Activated naive CD8-positive, alpha-beta T cell (primary cell): ENCODE measurements around the gene SHROOM2.

ENCODE experiments used
- H3K27ac Mint-ChIP-seq: one replicate; pipeline ENCODE4 v1.8.0; 2021; ENCODE audit warnings: mixed read lengths
- H3K27me3 Mint-ChIP-seq: one replicate; pipeline ENCODE4 v1.8.0; 2021; ENCODE audit warnings: mixed read lengths
- H3K36me3 Mint-ChIP-seq: one replicate; pipeline ENCODE4 v1.8.0; 2021; ENCODE audit warnings: mixed read lengths
- H3K4me1 Mint-ChIP-seq: one replicate; pipeline ENCODE4 v1.8.0; 2021; ENCODE audit warnings: low read depth, mixed read lengths
- H3K4me3 Mint-ChIP-seq: one replicate; pipeline ENCODE4 v1.8.0; 2021; ENCODE audit warnings: mild to moderate bottlenecking, mixed read lengths
- H3K9me3 Mint-ChIP-seq: one replicate; pipeline ENCODE4 v1.8.0; 2021; ENCODE audit warnings: low read depth, mixed read lengths

The SHROOM2 gene

DNA sequence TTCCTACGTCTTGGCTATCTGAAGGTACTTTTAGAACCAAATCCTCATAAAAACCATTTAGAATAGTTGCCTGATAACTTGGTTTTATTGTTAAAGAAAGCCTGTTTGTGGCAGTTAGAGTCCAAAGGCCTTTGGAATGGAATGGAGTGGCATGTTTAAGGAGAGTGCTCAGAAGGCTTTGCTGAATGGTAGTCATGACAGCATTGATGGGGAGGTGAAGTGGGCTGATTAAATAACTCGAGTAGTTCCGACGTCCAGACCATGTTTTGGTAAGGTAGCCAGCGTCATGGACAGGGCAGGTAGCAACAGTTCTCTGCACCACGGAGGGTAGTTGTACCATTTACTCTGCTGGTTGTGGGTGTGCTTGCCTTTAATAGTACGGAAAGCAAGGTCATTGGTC, 94.6 kb downstream of the SHROOM2 start:
- Mint-ChIP-seq H3K4me1 (peaks cover 9% of the 10 kb centered on the region), H3K36me3 (no peaks in the 10 kb centered on the region), H3K4me3 (no peak overlapping the region), H3K27ac (no peak overlapping the region), H3K27me3 (peaks cover 3% of the 10 kb centered on the region), H3K9me3 (no peaks in the 10 kb centered on the region)

DNA sequence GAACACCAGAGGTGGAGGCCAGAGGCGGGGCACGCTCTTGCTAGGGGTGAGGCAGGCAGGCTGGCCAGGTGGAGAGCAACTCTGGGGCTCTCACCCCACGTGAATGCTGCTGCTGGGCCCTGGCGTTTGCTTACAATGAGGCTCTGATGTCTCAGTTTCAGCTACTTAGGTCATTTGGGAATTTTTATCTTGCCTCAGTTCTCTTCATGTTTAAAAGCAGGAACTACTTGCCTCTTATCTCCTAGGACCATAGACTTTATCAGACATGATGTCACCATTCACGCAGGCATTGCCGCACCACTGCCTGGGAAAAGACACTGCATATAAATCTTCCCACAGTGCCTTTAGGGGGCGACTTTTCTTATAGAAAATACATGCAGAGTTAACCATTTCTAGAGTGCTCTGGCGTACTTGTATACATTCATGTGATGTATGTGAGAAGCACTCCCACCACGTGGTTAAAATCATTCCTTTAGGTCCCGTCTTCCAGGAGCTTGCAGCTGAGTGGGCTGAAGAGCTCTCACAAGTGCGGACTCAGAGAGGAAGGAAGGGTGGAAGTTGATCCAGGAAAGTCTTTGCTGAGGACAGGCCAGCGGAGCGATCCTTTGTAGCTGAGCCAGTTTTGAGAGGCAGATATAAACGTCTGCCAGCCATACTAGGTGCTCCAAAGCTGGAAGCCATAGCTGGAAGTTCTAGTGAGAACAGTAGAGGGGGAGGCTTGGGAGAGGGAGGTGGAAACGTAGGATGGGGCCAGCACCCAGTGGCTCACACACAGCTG, 96.6 kb downstream of the SHROOM2 start:
- Mint-ChIP-seq H3K36me3 (no peaks in the 10 kb centered on the region), H3K9me3 (no peaks in the 10 kb centered on the region), H3K4me1 (peaks cover 1% of the 10 kb centered on the region), H3K27ac (no peak overlapping the region), H3K27me3 (peaks cover 3% of the 10 kb centered on the region), H3K4me3 (no peak overlapping the region)

DNA sequence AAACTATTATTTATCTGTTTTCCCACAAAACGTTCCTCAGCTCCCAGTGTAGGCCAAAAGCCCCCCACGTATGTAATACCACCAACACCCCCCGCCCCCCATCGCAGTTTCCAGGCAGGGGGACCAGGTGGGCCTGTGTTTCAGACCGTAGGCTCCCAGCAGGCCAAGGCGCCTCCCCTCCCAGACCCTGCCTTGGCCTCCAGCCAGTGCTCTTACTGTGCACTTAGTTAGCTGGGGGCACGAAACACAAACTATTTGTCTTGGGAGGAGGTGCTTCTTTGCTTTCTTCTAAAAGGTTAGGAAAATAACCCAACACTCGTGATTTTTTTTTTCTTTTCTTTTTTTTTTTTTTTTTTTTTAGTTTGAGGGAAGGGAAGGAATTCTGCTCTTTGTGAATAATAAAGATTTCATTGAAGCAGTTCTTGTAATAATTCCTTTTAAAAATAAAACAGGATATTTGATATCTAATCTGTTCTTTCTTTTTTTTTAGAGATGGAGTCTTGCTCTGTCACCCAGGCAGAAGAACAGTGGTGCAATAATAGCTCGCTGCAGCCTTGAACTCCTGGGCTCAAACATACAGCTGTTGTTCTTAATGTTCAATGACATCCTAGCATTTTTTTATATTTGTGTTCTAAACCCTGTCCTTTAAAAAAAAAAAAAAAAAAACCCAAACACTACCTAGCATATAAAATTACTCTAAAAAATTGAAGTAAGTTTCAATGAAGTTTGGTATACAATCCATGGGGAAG, 98.0 kb downstream of the SHROOM2 start:
- H3K27me3 Mint-ChIP-seq = peaks cover 3% of the 10 kb centered on the region
- no peaks in the 10 kb centered on the region for H3K36me3 Mint-ChIP-seq
- H3K4me1 Mint-ChIP-seq = peaks cover 1% of the 10 kb centered on the region
- H3K9me3 Mint-ChIP-seq = no peaks in the 10 kb centered on the region
- no peak overlapping the region for H3K4me3 Mint-ChIP-seq
- H3K27ac Mint-ChIP-seq = no peak overlapping the region

DNA sequence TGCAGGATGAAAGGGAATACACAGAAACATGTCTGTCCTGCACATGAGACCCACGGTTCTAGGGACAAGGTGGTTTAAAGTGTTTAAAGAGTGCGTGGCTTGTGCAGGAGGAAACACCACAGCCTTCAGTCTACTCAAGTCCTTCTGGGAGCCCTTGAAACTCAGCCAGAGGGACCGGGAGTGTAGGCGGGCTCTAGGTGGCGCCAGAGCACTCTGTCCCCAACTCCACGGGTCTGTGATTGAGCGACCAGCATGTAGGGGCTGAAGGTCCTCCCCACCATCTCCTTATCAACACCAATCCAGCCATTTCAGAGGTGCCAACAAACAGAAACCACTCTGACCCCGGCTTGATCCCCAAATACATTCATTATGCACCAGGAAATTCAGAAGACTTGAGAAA, 98.9 kb downstream of the SHROOM2 start:
- Mint-ChIP-seq H3K27me3 (peaks cover 3% of the 10 kb centered on the region), H3K4me3 (no peak overlapping the region), H3K27ac (no peak overlapping the region), H3K36me3 (no peaks in the 10 kb centered on the region), H3K4me1 (peaks cover 1% of the 10 kb centered on the region), H3K9me3 (no peaks in the 10 kb centered on the region)

DNA sequence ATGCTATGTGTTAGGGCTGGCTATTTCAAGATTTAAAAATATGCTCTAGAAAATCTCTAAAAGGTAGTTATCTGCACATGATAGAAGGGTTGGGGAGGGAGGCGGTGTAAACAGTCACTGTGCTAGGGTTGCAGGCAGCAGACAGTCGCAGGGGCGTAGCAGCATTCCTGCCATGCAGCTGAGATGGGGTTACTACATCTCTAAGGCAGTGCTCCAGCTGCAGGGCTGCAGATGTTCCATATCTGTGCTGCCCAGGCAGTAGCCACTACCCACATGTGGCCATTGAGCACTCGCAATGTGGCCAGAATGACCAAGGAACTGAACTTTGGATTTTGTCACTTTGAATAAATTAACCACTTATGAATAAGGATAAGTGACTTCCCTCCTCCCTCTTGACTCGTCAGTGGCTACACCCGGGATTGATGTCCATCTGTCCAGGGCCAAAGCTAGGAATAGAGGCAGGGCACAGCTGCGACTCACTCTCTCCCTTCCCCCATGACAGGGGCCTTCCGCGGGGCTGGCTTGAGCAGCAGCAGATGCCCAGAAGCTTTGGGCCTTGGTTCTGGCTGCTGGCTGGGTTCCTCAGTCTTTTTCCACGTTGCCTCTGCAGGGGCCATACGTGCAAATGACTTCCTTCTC, 101.5 kb downstream of the SHROOM2 start:
- H3K4me1 Mint-ChIP-seq = peaks cover 1% of the 10 kb centered on the region
- no peaks in the 10 kb centered on the region for H3K9me3 Mint-ChIP-seq
- H3K36me3 Mint-ChIP-seq = no peaks in the 10 kb centered on the region
- no peak overlapping the region for H3K4me3 Mint-ChIP-seq
- H3K27me3 Mint-ChIP-seq = peaks cover 3% of the 10 kb centered on the region
- H3K27ac Mint-ChIP-seq = no peak overlapping the region

DNA sequence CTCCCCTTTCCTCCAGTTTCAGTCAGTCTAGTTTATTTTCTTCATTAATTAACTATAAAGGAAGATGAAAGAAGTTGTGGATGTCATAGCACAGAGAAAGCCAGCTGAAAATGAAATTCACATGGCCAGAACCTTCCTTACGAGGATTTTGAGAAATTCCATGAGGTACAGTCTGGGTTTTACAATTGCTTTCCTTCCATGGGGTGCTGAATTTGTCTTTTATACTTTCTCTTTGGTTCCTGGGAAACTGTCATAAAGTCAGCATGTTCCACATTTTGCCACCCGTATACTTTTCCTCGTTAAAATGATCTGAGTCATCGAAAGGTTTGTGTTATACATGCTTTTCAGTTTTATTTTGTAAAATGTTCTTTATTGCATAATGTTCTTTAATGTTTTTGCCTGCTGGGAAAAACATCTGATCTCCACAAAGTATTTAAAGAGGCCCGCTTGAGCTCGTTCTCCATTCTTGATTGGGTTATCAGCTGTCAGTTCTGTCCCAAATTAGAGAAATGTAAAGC, 102.8 kb downstream of the SHROOM2 start:
- Mint-ChIP-seq H3K27ac (no peak overlapping the region), H3K36me3 (no peaks in the 10 kb centered on the region), H3K9me3 (no peaks in the 10 kb centered on the region), H3K4me1 (peaks cover 1% of the 10 kb centered on the region), H3K27me3 (peaks cover 2% of the 10 kb centered on the region), H3K4me3 (no peak overlapping the region)

DNA sequence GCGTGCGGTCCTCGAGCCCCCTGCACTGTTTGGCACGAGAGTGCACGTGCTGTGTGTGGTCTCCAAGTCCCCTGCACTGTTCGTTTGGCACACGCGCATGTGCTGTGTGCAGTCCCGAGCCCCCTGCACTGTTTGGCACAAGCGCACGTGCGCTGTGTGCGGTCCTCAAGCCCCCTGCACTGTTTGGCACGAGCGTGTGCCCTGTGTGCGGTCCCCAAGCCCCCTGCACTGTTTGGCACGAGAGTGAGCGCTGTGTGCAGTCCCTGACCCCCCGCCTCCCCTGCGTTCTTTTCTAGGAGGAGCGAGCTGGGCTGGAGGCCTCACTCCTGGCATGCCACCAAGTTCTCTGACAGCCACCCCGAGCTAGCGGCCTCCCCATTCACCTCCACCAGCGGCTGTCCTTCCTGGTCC, 104.5 kb downstream of the SHROOM2 start:
- Mint-ChIP-seq H3K9me3 (no peaks in the 10 kb centered on the region), H3K27me3 (no peaks in the 10 kb centered on the region), H3K36me3 (no peaks in the 10 kb centered on the region), H3K27ac (no peak overlapping the region), H3K4me3 (no peak overlapping the region), H3K4me1 (no peaks in the 10 kb centered on the region)

DNA sequence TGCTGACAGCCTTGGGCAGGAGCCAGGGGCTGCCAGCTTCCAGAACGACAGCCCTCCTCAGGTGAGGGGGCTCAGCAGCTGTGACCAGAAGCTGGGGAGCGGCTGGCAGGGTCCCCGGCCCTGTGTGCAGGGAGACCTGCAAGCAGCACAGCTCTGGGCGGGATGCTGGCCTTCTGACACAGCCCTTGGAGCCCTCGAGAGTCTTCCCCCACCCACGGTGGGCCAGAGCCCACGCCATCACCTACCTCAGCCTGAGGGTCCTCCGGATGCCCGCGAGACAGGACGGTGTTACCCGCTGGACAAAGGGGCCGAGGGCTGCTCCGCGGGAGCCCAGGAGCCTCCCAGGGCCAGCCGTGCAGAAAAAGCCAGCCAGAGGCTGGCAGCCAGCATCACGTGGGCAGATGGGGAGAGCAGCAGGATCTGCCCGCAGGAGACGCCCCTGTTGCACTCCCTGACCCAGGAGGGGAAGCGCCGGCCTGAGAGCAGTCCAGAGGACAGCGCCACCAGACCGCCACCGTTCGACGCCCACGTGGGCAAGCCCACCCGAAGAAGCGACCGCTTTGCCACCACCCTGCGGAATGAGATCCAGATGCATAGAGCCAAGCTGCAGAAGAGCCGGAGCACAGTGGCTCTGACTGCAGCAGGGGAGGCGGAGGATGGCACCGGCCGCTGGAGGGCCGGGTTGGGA, 109.1 kb downstream of the SHROOM2 start:
- Mint-ChIP-seq H3K27ac (no peak overlapping the region), H3K36me3 (no peaks in the 10 kb centered on the region), H3K27me3 (peaks cover 4% of the 10 kb centered on the region), H3K4me3 (no peak overlapping the region), H3K4me1 (peaks cover 2% of the 10 kb centered on the region), H3K9me3 (no peaks in the 10 kb centered on the region)

DNA sequence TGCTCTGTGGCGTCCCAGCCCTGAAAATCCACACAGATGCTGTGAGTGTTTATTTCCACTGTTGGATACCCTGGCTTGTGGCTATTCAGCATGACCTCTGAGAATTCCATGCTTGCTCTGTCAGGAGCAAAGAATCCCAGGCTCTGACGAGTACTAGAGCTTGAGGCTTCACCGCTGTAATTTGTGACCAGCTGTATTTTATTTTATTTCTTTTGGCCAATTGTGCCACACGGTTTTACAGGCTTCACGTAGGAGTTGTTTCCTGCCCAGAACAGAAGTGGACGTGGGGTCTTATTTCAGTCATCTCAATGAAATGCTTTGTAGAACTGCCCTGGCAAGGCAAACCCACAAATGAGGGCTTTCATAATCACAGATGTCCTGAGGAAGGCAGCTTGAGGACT, 111.5 kb downstream of the SHROOM2 start:
- H3K27me3 Mint-ChIP-seq = peaks cover 6% of the 10 kb centered on the region
- H3K36me3 Mint-ChIP-seq = no peaks in the 10 kb centered on the region
- H3K4me1 Mint-ChIP-seq = peaks cover 3% of the 10 kb centered on the region
- H3K9me3 Mint-ChIP-seq = no peaks in the 10 kb centered on the region
- no peak overlapping the region for H3K27ac Mint-ChIP-seq
- H3K4me3 Mint-ChIP-seq = no peak overlapping the region

DNA sequence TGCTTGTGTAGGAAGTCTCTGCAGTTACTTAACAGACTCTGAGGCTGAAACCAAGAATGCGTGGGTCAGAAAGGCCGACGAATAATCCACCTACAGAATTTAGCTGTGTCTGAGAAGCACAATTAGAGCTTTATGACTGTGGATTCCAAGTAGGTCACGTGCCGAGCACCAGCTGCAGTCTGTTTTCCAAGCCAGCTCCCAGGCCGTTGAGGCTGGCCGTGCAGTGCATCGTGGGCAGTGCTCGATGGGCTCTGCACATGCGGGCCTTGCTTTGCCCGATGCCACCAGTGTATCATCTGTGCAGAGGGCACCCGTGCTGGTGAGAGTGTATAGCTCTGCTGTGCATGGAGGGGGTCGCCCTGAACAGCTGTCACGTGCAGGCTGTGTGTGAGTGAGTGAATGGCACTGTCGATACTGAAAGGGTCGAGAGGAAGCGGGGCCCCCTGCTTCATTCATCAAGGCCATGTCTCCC, 113.4 kb downstream of the SHROOM2 start:
- Mint-ChIP-seq H3K9me3 (no peaks in the 10 kb centered on the region), H3K4me3 (no peak overlapping the region), H3K36me3 (no peaks in the 10 kb centered on the region), H3K4me1 (peaks cover 3% of the 10 kb centered on the region), H3K27me3 (peaks cover 6% of the 10 kb centered on the region), H3K27ac (no peak overlapping the region)

DNA sequence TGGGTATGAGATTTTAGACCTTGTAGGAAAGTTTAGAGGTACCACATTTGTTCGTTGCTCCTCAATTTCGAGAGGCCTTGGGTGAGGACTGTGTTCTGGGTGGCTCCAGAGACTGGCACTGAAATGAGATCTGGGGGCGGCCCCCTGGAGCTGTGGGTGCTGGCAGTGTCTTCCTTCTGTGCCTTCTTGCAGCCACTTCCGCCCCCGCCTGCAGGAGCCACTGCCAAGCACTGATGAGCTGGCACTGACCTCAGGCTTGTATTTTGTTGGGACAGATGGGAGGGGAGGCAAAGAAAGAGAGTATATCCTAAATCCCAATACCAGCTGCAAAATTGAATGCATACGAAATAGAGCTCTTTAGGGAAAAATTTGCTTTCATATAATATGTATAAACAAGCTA, 116.4 kb downstream of the SHROOM2 start:
- no peak overlapping the region for H3K4me3 Mint-ChIP-seq
- H3K9me3 Mint-ChIP-seq = no peaks in the 10 kb centered on the region
- H3K27ac Mint-ChIP-seq = no peak overlapping the region
- H3K36me3 Mint-ChIP-seq = no peaks in the 10 kb centered on the region
- H3K27me3 Mint-ChIP-seq = peaks cover 6% of the 10 kb centered on the region
- peaks cover 3% of the 10 kb centered on the region for H3K4me1 Mint-ChIP-seq

DNA sequence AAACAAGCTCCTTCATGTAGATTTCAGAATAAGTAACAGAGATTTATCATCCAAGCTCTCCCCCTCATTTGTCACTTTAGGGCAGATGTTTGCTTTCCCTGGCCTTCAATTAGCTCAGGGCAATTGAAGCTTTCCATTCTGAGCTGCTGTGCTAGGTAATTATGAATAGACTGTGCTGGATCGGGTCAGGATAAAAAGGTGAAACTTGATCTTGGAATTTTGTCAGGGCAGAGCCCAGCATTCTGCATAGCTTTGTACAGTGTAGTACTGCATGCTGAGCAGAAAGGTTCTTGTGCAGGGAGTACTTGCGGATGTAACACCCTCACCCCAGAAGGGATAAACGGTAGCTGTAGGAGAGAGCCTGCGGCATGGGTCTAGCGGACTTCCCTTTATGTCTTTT, 116.9 kb downstream of the SHROOM2 start:
- H3K9me3 Mint-ChIP-seq = no peaks in the 10 kb centered on the region
- no peaks in the 10 kb centered on the region for H3K36me3 Mint-ChIP-seq
- peaks cover 3% of the 10 kb centered on the region for H3K4me1 Mint-ChIP-seq
- H3K4me3 Mint-ChIP-seq = no peak overlapping the region
- peaks cover 6% of the 10 kb centered on the region for H3K27me3 Mint-ChIP-seq
- H3K27ac Mint-ChIP-seq = no peak overlapping the region

DNA sequence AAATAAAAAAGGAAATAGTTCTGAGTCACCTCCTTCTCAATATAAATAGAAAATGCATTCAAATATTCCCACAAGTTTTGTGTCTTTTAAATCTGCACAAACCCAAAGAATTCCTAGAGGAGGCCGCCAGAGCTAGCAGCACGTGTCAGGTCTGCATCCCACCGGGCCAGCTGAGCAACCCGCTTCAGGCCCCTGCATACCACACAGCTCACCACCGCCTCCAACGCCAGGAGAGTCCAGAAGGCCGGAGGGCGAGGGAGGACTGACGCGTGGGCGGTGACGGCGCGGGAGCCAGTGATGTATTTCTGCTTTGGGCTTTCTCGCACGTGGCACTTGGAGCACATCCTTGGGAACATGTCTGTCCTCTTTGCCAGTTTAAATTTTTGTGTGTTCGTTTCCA, 119.1 kb downstream of the SHROOM2 start:
- H3K36me3 Mint-ChIP-seq = no peaks in the 10 kb centered on the region
- no peak overlapping the region for H3K4me3 Mint-ChIP-seq
- H3K4me1 Mint-ChIP-seq = peaks cover 2% of the 10 kb centered on the region
- H3K27me3 Mint-ChIP-seq = peaks cover 2% of the 10 kb centered on the region
- H3K27ac Mint-ChIP-seq = no peak overlapping the region
- no peaks in the 10 kb centered on the region for H3K9me3 Mint-ChIP-seq

DNA sequence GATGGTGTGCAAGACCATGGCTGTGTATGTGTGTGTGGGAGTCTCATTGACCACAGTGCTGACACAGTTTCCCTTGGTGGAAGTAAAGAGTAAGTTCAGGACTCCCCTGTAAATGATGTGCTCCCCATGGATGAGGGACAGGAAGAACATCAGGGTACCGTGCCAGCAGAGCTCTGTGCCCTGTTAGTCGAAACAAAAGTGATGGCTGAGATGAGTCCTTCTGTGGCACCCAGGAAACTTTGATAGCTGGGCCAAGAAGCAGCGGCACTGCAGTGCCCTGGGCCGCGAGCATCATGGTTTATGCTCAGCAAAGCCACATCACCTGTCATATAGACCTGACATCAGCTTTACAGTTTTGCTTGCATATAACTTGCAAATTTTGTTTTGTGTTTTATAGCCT, 119.5 kb downstream of the SHROOM2 start:
- Mint-ChIP-seq H3K27me3 (no peaks in the 10 kb centered on the region), H3K9me3 (no peaks in the 10 kb centered on the region), H3K4me3 (no peak overlapping the region), H3K27ac (no peak overlapping the region), H3K36me3 (no peaks in the 10 kb centered on the region), H3K4me1 (no peaks in the 10 kb centered on the region)

DNA sequence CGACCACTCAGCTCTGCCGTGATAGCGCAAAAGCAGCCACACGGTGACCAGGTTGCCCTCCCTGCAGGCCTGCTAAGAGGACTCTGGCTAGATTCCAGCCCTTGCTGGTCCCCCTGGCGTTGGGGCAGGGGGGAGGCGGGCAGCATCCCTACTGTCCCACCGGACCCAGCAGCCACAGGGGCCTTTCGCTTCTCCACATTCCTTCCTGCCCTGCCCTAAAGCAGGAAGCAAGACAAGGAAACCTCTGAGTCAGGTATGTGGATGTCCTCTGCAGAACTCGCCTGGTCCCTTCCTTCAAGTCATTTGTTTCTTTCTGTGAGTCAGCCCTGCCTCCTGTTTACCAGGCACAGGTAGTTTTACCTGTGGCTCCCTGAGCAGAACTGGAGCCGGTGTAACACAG, 120.7 kb downstream of the SHROOM2 start:
- Mint-ChIP-seq H3K4me1 (no peaks in the 10 kb centered on the region), H3K27ac (no peak overlapping the region), H3K36me3 (no peaks in the 10 kb centered on the region), H3K9me3 (no peaks in the 10 kb centered on the region), H3K27me3 (peaks cover 2% of the 10 kb centered on the region), H3K4me3 (no peak overlapping the region)
